ENCODE data around the gene ISLR2.

ISLR2 gene

DNA sequence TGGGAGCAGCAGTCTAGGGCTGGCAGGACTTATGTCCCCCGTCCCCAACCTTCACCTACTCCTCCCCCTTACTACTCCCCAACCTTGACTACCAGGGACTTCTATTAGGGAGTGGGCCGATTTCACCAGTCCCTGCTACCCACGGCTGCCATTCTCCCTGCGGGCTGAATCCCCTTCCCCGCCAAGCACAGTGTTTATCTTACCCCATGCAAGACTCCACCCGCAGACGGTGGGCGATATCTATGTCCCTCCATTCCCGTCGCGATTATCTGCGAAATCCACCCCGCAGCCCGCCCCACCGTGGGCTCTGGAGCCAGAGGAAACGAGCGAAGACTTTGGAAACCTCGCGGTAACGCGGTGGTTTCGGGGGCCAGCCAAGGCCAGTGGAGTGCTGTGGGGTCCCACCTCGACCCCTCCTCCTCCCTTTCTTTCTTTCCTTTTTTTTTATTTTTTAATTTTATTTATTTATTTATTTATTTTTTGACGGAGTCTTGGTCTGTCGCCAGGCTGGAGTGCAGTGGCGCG, 4.7 kb downstream of the ISLR2 start:
- Histone ChIP-seq H3K36me3 (ENCODE audit: insufficient read depth, low read length) (no peaks in the 10 kb centered on the region), H3K9me3 (ENCODE audit: low read length) (no peaks in the 10 kb centered on the region), H3K9ac (ENCODE audit: low read length) (no peak overlapping the region), H3K4me2 (ENCODE audit: low read length) (no peak overlapping the region), H3K27me3 (ENCODE audit: insufficient read depth, low read length) (no peaks in the 10 kb centered on the region; the same call in 1 of the 2 replicates), H4K20me1 (ENCODE audit: insufficient read depth, low read length) (no peaks in the 10 kb centered on the region), H3K4me1 (ENCODE audit: insufficient read depth, low read length, severe bottlenecking) (no peaks in the 10 kb centered on the region), H2AFZ (ENCODE audit: low read length) (no peak overlapping the region), H3F3A (ENCODE audit: insufficient read depth, low read length) (no peaks in the 10 kb centered on the region), H3K79me2 (ENCODE audit: insufficient read depth, low read length) (no peaks in the 10 kb centered on the region), H3K9me2 (ENCODE audit: low read depth, low read length) (no peaks in the 10 kb centered on the region), H3K27ac (ENCODE audit: low read depth, low read length, poor library complexity, severe bottlenecking) (no peak overlapping the region), H3K4me3 (ENCODE audit: low read depth, low read length, poor library complexity, severe bottlenecking) (no peak overlapping the region)
- TF ChIP-seq EZH2 (IDR thresholded peaks at IDR 0.05; ENCODE audit: borderline replicate concordance, low read length), result no peak
- TF ChIP-seq, protein P1, sequence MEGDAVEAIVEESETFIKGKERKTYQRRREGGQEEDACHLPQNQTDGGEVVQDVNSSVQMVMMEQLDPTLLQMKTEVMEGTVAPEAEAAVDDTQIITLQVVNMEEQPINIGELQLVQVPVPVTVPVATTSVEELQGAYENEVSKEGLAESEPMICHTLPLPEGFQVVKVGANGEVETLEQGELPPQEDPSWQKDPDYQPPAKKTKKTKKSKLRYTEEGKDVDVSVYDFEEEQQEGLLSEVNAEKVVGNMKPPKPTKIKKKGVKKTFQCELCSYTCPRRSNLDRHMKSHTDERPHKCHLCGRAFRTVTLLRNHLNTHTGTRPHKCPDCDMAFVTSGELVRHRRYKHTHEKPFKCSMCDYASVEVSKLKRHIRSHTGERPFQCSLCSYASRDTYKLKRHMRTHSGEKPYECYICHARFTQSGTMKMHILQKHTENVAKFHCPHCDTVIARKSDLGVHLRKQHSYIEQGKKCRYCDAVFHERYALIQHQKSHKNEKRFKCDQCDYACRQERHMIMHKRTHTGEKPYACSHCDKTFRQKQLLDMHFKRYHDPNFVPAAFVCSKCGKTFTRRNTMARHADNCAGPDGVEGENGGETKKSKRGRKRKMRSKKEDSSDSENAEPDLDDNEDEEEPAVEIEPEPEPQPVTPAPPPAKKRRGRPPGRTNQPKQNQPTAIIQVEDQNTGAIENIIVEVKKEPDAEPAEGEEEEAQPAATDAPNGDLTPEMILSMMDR (IDR thresholded peaks at IDR 0.05; ENCODE audit: low read length), result no peak

GRCh38 chr15:74136540-74136813, 6.1 kb downstream of the ISLR2 start:
- Histone ChIP-seq H3K27ac (ENCODE audit: low read depth, low read length, poor library complexity, severe bottlenecking) (no peak overlapping the region), H3K4me2 (ENCODE audit: low read length) (no peak overlapping the region), H3K4me3 (ENCODE audit: low read depth, low read length, poor library complexity, severe bottlenecking) (no peak overlapping the region)

DNA sequence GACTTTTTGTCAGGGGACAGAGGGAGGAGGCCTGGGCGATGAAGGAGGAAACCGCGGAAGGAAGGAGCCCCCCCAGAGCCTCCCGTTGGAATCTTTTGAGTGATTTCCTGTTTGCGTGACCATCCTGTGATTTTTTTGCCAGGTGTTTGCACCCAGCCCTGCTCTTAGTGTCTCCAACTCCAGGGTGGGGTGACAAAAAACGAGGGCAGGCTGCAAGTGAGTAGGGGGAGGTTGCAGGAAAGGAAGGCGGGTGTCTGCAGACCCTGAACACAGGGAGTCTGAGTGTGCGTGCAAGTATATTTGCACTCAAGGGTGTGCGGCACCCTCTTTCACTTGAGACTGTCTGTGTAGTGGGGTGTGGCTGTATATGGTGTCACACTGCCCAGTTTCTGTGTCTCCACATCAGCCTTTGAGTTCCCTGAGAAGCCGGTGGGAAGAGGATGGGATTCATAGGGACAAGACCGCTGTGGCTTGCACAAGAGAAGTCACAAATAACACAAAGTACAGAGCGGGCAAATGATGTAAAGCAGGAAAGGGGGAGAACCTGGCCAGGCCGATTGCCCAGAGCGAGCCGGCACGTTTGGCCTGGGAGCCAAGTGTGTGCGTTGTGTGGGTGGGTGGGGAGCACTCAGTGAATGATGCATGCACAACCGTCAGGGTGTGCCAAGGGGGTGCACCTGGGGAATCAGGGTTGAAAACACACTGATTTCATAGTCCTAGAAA, 6.6 kb downstream of the ISLR2 start:
- no peaks in the 10 kb centered on the region for H3K9me3 ChIP-seq (ENCODE audit: low read length)
- no peaks in the 10 kb centered on the region for H3K36me3 ChIP-seq (ENCODE audit: insufficient read depth, low read length)
- no peak overlapping the region for H2AFZ ChIP-seq (ENCODE audit: low read length)
- no peak overlapping the region for H3K4me2 ChIP-seq (ENCODE audit: low read length)
- no peak overlapping the region for H3K4me3 ChIP-seq (ENCODE audit: low read depth, low read length, poor library complexity, severe bottlenecking)
- H3K27ac ChIP-seq (ENCODE audit: low read depth, low read length, poor library complexity, severe bottlenecking), result no peak overlapping the region
- H3K79me2 ChIP-seq (ENCODE audit: insufficient read depth, low read length), result no peaks in the 10 kb centered on the region
- TF ChIP-seq EZH2 (IDR thresholded peaks at IDR 0.05; ENCODE audit: borderline replicate concordance, low read length), result no peak
- H3K27me3 ChIP-seq (ENCODE audit: insufficient read depth, low read length), result no peaks in the 10 kb centered on the region; the same call in 1 of the 2 replicates
- H3K9me2 ChIP-seq (ENCODE audit: low read depth, low read length), result no peaks in the 10 kb centered on the region
- no peak overlapping the region for H3K9ac ChIP-seq (ENCODE audit: low read length)
- no peaks in the 10 kb centered on the region for H4K20me1 ChIP-seq (ENCODE audit: insufficient read depth, low read length)
- no peaks in the 10 kb centered on the region for H3K4me1 ChIP-seq (ENCODE audit: insufficient read depth, low read length, severe bottlenecking)
- no peaks in the 10 kb centered on the region for H3F3A ChIP-seq (ENCODE audit: insufficient read depth, low read length)

More at GRCh38 chr15:74136540-74136813, 6.1 kb downstream of the ISLR2 start:
- TF ChIP-seq, protein P1 (IDR thresholded peaks at IDR 0.05; ENCODE audit: low read length), result no peak
- Histone ChIP-seq H3K36me3 (ENCODE audit: insufficient read depth, low read length) (no peaks in the 10 kb centered on the region), H3K27me3 (ENCODE audit: insufficient read depth, low read length) (no peaks in the 10 kb centered on the region; the same call in 1 of the 2 replicates), H3K4me1 (ENCODE audit: insufficient read depth, low read length, severe bottlenecking) (no peaks in the 10 kb centered on the region), H3K9ac (ENCODE audit: low read length) (no peak overlapping the region), H3K9me2 (ENCODE audit: low read depth, low read length) (no peaks in the 10 kb centered on the region), H2AFZ (ENCODE audit: low read length) (no peak overlapping the region), H3K9me3 (ENCODE audit: low read length) (no peaks in the 10 kb centered on the region), H3K79me2 (ENCODE audit: insufficient read depth, low read length) (no peaks in the 10 kb centered on the region), H4K20me1 (ENCODE audit: insufficient read depth, low read length) (no peaks in the 10 kb centered on the region), H3F3A (ENCODE audit: insufficient read depth, low read length) (no peaks in the 10 kb centered on the region)

DNA sequence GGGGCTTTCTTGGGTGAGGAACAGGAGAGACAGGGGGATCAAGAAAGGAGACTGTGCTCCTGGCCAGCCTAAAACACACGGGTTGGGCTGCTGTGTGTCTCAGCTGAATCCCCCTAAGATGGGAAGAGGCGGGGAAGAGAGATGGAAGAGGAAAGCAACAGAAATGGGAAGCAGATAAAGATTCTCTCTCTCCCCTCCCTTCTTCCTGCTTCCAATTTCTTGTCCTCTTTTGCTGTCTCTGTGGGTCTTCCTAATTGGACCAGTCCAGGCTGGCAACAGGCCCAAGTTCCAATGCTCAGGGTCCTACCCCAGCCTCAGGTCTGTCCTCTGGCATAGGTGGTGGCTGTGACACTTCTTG, 7.1 kb downstream of the ISLR2 start:
- H3K79me2 ChIP-seq (ENCODE audit: insufficient read depth, low read length), result no peaks in the 10 kb centered on the region
- no peak overlapping the region for H3K27ac ChIP-seq (ENCODE audit: low read depth, low read length, poor library complexity, severe bottlenecking)
- no peak overlapping the region for H3K4me3 ChIP-seq (ENCODE audit: low read depth, low read length, poor library complexity, severe bottlenecking)

More for the DNA sequence above, 7.1 kb downstream of the ISLR2 start:
- H3F3A ChIP-seq (ENCODE audit: insufficient read depth, low read length), result no peaks in the 10 kb centered on the region
- no peak for TF ChIP-seq EZH2 (IDR thresholded peaks at IDR 0.05; ENCODE audit: borderline replicate concordance, low read length)
- TF ChIP-seq, protein P1 (IDR thresholded peaks at IDR 0.05; ENCODE audit: low read length), result no peak
- H3K4me1 ChIP-seq (ENCODE audit: insufficient read depth, low read length, severe bottlenecking), result no peaks in the 10 kb centered on the region
- H3K9ac ChIP-seq (ENCODE audit: low read length), result no peak overlapping the region
- H3K9me2 ChIP-seq (ENCODE audit: low read depth, low read length), result no peaks in the 10 kb centered on the region
- no peak overlapping the region for H2AFZ ChIP-seq (ENCODE audit: low read length)
- H3K27me3 ChIP-seq (ENCODE audit: insufficient read depth, low read length), result no peaks in the 10 kb centered on the region; the same call in 1 of the 2 replicates
- H4K20me1 ChIP-seq (ENCODE audit: insufficient read depth, low read length), result no peaks in the 10 kb centered on the region
- H3K9me3 ChIP-seq (ENCODE audit: low read length), result no peaks in the 10 kb centered on the region
- H3K36me3 ChIP-seq (ENCODE audit: insufficient read depth, low read length), result no peaks in the 10 kb centered on the region
- no peak overlapping the region for H3K4me2 ChIP-seq (ENCODE audit: low read length)

Data from OCI-LY1 (cell line).